HG03439 (cell line): ENCODE measurements around the gene UNC13D.
"Not testable (repeated sequence)": the region's sequence is repeated elsewhere in the genome, so short reads cannot be mapped to it uniquely, and the experiment has no call there.

Source experiments
- ATAC-seq: cut with Tn5 transposase; IDR thresholded peaks from one replicate; pipeline ENCODE4 v1.9.1; 2021; ENCODE audit warnings: mild to moderate bottlenecking, moderate library complexity; ENCODE audit not compliant: unreplicated experiment

The UNC13D gene

DNA sequence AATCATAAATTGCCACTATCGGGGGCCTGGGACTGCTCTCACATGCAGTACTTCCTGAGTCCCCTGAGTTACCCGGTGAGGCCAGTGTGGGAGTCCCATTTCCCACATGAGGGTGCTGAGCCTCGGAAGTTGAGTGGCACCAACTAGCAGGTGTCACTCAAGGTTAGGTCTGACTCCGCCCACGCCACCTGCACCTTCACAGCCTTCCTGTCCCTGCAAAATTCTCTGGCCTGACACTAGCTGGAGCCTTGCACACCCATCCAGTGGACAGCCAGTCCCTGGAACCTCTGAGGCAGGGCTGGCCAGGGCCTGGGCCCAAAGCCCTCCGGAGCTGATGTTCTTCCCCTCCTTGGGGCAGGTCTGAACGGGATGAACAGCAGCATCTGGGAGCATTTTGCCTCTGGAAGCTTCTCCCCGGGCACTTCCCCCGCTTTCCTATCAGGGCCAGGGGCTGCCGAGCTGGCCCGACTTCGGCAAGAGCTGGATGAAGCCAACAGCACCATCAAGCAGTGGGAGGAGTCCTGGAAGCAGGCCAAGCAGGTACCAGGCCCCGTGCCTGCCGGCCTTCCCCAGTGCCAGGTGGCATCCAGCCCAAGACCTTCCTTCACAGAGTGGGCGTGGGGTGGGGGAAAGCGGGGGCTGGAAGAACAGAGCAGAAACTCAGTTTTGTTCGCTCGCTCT lies 21.9 kb downstream of the UNC13D start:
- ATAC-seq, result no peak

DNA sequence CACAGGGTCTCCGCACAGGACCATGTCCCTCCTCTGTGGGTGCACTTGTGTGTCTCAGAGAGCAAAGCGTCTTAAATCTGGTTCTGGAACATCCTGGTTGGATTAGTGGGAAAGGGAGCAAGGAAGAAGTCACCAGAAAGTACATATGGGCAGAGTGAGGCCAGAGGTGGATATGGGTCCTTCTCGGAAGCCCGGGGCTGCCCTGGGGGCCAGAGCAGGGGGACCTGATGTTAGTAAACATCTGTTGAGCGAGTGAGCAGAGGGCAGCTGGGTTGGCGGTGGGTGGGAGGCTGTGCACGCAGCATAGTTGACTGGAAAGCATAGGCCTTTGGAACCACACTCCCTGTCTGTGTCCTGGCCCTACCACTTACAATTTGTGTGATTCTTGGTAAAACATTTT lies 22.7 kb downstream of the UNC13D start:
- no peak for ATAC-seq

DNA sequence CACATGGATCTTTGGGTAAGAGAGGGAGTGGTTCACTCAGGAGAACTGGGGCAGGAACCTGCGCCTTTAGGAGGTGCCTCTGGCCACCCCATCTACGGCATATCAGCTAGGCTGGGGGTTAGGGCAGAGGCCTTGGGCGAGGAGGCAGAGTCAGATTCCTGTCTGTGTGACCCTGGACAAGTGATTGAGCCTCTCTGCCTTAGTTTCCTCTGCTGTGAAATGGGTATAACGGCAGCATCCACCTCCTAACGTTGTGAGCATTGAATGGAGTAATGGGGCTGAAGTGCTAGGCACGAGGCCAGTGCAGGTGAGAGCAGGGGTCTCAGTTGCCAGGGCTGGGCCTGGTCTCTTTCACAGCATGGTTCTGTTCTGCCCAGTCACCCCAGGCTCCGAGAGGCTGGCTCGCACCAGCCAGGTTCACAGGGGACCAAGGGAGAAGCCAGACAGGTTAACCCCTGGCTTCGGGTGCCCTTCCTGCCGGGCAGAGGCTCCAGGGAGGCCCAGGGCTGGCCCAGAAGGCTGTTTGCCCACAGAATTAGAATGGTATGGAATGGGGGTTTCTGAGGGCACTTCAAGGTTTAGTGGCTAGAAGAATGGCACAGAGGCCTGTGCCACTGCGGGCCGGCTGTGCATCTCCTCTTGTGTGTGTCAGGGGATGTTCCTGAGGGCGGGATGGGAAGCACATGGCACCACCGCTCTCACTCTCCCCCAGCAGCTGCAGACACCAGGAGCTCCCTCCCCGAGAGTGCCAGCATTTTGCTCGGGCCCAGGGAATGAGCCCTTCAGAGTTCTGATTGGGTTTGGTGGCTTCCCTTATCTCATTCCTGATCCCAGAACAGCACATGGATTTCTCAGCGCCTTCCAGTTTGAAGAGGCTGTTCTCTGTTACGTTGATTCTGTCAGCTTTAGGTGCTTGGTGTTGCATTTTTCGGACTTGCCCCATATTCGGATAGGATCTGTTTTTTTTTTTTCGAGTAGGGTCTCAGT lies 23.8 kb downstream of the UNC13D start:
- no peak for ATAC-seq

DNA sequence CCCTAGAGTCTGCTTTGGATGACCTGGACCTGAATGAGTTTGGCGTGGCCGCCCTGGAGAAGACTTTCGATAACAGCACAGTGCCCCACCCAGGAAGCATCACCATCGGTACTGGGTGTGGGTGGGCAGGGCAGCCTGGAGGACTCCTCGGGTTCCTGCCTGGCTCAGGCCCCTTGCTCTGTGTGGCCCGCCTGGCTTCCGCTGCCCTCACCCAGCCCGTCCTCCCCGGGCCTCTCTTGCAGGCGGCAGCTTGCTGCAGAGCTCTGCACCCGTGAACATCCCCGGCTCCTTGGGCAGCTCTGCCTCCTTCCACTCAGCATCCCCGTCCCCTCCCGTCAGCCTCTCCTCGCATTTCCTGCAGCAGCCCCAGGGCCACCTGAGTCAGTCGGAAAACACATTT lies 24.5 kb downstream of the UNC13D start:
- ATAC-seq, result no peak

DNA sequence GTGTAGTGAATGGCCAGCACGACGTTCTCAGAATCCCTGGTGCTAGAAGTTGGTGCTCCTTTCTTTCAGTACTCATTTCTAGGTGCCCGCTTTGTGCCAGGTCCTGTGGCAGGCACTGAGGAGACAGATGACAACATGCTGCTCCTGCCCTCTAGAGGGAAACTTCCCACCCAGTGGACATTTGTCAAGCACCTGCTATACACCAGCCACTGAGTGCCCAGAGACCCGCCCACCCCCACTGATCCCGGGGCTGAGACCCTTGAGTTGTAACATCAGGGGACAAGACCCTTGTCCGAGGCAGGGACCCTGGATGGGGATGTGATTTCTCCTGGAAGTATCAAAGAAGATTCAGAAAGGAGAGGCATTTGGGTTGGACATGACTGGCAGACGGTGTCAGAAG lies 25.1 kb downstream of the UNC13D start:
- no peak for ATAC-seq

DNA sequence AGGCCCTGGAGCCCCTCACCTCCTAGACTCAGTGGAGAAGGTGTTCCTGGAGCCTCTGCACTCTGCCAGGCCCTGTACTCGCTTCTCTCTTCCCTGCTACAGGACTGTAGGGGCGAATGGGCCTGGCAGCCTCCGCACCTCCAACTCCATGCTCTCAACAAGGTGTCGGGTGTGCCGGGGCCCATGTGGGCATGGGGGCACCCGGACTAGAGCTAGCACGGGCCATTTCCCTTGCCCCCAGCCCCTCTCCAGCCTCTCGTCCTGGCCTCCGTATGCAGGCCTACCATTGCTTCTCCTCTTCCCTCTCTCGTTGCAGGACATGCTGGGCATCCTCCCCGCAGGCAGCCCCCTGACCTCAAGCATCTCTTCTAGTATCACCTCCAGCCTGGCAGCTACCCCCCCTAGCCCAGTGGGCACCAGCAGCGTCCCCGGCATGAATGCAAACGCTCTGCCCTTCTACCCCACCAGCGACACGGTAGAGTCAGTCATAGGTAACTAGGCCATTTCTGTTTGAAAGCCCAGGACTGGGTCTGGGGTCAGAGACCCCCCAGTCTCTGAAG lies 25.8 kb downstream of the UNC13D start:
- ATAC-seq, result no peak

DNA sequence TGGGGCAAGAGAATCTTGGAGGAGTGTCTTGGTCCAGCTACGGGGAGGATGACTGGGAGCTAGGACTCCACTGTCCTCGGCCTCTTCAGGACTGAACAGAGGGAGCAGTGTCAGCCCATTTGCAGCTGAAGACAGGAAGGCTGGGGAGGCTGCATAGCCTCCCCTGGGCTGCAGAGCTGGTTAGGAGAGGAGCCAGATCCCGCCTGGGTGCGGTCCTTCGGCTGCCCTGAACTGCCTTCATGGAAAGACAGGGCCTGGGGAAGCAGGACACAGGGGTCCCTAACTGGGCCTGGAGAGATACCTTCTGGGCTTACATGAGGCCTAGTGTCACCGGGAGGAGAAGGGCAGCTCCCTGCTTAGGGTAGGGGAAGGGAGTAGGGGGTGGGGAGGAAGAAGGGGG lies 26.6 kb downstream of the UNC13D start:
- ATAC-seq, result no peak

DNA sequence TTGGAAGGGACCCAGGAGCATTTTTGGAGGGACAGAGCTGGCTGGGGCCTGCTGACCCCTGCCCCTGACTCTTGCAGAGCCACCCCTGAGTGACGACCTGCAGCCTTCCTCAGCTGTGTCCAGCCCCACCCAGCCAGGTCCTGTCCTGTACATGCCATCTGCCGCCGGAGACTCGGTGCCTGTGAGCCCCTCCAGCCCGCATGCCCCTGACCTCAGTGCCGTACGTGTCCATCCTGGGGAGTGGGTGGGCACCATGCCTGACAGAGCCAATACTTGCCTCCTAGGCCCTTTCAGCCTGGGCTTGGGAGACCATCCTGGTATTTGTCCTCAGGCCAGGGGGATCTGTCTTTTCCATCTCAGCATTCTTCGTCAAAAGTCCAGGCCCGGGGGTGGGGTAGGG lies 27.5 kb downstream of the UNC13D start:
- ATAC-seq, result no peak

DNA sequence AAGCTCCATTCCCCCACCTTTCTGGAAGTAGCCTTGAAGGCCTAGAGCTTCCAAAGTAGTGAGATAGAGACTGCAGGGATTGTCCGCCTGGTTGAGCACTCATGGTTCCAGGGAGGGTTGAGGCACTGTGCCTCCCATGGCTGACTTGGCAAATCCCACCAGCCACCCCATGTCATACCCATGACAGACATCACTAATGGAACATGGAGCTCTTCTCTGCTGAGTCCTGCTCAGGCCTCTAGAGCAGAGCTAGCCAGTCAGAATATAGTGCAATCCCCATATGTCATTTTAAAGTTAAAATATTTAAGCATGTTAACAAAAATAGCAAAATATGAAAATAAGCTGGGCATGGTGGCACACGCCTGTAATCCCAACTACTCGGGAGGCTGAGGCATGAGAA lies 28.8 kb downstream of the UNC13D start:
- no peak for ATAC-seq

DNA sequence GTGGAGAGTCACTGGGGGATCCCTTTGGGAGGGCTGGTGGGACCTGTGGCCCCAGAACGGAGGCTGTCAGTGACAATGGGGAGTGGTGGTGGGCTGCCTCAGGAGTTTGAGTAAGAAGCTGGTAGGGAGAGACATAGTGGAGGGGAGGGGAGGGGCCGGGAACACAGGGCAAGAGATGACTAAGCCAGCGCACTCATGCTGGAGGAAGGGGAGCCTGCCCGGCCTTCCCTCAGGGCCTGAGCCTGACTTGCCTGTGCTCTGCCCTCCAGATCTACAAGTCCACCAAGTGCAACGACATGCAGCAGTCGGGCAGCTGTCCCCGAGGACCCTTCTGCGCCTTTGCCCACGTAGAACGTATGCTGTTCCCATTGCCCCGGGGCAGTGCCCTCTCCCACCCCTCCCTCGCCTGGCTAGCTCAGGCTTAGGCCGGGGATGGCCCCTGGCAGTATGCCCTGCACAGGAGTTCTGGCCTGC lies 29.3 kb downstream of the UNC13D start:
- ATAC-seq, result no peak

DNA sequence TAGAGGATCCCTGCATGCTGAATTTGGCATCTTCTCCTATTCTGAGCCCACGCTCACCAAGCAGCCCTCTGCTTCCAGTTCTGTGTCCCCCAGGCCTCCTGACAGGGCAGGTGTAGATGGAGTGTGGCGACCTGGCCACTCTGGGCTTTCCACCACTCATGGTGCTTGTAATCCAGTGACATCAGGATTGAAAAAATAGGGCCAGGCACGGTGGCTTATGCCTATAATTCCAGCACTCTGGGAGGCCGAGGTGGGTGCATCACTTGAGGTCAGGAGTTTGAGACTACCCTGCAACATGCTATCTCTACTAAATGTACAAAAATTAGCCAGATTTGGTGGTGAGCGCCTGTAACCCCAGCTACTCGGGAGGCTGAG lies 30.2 kb downstream of the UNC13D start:
- no peak for ATAC-seq

DNA sequence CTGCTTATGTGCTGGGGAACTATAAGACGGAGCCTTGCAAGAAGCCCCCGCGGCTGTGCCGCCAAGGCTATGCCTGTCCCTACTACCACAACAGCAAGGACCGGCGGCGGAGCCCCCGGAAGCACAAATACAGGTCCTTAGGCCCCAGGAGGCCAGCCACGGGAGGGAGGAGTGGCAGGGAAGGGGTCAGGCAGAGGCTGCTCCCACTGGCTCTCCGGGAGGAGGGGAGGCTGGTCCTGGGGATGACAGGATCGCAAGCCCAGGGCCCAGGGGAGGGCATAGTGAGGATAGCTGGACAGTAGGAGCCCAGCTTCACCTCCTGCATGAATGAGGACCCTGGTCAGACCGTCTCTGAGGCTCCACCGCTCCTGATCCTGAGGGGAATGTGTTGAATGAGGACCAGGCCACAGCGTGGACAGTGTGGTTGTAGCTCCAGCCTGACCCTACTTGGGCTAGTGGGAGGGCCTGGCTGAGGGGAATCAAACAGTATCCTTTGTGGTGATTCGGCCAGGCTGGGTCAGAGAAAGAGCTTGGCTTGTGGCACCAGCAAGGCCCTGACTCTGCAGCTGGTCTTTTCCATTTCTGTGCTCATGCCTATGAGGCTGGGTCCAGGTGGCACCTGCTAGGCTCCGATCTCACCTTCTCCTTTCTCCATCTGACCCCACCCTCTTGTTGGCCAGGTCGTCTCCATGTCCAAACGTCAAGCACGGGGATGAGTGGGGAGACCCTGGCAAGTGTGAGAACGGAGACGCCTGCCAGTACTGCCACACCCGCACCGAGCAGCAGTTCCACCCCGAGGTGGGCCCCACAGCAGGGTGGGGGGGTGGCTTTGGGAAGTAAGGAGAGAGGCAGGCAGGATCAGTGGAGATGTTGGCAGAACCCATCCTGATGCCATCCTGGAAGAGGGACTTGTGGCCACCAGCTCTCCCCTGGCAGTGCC lies 30.9 kb downstream of the UNC13D start:
- ATAC-seq, result no peak

DNA sequence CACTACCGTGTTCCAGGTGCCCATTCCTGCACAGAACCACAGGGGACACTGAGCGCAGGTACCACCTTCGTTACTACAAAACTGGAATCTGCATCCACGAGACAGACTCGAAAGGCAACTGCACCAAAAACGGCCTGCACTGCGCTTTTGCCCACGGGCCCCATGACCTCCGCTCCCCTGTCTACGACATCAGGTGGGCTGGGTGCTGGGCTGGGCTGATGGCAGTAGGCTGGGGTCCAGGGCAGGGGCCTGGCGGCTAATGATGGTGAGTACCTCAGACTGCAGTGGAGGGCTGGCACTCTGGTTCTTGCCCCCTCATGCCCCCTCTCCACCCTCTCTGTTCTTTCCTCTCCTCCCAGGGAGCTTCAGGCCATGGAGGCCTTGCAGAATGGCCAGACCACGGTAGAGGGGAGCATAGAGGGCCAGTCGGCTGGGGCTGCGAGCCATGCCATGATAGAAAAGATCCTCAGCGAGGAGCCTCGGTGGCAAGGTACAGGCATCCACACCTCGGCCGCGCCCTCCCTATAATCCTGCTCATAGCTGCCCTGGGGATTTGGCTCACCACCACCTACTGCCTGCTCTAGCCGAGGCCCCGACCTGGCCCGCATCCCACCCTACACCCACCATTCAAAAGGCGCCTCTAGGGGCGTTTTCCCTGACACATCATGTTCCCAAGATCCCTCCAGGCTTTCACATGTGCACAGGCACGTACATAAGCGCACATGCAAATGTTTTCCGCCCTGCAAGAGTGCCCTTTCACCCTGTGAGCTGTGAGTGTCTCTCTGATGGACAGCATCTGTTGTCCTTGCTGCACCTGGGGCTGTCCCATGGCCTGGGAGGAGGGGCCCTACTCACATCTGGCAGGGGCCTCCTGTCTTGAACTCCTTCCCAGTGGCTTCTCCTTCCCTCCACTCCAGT lies 31.8 kb downstream of the UNC13D start:
- ATAC-seq, result no peak

DNA sequence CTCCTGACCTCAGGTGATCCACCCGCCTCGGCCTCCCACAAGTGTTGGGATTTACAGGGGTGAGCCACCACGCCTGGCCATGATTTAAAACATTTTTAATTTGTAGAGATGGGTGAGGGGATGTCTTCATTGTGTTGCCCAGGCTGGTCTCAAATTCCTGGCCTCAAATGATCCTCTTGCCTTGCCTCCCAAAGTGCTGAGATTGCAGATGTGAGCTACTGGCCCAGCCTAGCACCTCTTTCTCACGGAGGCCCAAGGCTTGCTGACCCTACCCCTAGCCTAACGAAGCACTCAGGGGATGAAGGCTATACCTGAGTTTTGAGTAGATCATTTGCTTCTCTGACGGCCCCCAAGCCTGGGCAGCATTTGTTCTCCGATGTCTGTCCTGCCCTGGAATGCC lies 33.0 kb downstream of the UNC13D start:
- ATAC-seq, result no peak

DNA sequence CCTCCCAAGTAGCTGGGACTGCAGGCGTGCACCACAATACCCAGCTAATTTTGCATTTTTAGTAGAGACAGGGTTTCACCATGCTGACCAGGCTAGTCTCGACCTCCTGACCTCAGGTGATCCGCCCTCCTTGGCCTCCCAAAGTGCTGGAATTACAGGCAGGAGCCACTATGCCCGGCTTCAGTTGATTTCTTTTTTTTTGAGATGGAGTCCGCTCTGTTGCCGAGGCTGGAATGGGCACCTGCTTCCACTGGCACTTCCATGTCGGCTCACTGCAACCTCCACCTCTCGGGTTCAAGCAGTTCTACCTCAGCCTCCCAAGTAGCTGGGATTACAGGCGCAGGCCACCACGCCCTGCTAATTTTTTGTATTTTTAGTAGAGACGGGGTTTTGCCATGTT lies 33.4 kb downstream of the UNC13D start:
- not testable (repeated sequence) for ATAC-seq

DNA sequence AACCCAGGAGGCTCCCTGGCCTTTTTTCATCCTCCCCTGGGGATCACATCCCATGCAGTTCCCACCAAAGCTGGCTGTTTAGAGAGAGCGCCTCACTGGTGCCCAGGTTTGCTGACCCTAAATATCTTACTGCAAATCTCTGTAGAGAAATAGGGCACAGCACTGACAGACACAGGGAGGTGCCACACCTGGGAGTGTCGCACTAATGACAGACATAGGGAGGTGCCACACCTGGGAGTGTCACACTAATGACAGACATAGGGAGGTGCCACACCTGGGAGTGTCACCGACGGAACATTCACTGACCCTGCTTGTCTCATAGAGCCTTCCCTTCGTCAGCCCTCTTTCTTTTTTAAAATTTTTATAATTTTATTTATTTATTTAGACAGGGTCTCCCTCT lies 34.0 kb downstream of the UNC13D start:
- ATAC-seq, result no peak

DNA sequence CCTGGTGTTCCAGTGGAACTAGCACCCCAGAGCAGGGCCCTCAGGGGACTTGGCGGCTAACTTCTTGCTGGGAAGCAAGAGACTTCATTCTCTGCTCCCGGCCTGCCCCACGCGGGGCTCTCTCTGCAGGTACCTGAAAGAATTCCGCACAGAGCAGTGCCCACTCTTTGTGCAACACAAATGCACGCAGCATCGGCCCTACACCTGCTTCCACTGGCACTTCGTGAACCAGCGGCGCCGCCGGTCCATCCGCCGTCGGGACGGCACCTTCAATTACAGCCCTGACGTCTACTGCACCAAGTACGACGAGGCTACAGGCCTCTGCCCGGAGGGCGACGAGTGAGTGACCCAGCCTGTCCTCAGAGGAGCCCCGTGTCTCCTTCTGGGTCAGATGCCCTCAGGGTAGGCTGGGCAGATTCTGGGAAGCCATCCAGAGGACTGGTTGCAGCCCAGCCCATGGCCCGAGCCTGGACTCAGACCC lies 34.5 kb downstream of the UNC13D start:
- no peak for ATAC-seq

DNA sequence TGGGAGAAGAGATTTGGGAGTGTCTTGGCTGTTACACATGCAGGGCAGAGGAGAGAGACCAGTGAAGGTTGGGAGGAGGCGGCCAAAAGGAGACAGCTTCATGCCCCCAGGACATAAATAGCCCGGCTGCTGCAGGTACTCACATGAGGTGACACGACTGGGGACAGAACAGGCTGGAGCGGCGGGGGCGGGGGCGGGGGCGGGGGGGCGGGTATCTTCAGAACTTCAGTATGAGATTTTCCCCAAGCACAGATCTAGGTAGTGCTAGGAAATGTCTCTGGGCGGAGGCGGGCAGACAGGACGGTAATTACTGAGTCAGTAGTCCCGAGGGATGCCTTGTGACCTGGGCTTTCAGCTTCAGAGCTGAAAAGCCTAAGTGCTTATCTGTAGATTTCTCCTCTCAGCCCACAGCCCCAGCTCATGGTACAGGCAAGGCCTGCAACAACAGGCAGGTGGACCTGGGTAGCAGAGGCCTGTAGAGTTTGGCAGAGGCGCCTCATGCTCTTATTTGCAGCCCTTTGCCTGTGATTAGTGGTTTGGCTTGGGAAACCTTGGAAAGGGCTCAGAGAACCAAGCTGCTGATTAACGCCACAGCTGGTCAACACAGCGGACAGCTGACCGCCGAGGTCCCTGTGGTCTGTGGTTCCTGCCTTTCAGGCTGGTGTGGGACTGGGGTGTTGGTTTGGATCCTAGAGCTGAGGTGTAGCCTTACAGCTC lies 35.1 kb downstream of the UNC13D start:
- peak; percentile 61 for ATAC-seq

DNA sequence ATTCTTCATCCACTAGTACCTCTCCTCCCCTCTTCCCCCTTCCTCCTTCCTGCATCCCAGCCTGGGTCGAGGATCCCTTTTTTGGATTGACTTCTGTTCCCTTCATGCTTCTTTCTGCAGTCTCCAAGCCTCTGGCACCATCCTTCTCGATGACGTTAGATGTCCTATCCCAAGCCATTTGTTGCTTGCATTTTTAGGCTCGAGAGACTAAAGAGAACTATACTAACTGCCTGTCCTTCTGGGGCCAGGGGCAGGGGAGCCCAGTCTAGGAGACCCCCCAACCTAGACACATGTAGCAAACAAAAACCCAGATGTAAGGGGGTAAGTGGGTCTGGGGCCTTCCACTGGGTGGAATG lies 35.7 kb downstream of the UNC13D start:
- no peak for ATAC-seq
